Activated CD4-positive, alpha-beta T cell treated with anti-CD3 and anti-CD28 coated beads for 36 hours (primary cell): Measurements from ENCODE around the gene TXNRD3. TPM values are rescaled to one million over a fixed set of nuclear protein-coding genes. Genes with fewer than 3 reads are reported as not detected.
A peak's percentile ranks its signal among the peaks of the same experiment; 100 is the strongest.

Source experiments
- ATAC-seq: fragments of 200-7000 bp; cut with Tn5 transposase; one replicate; pipeline ENCODE4 v1.10.0; 2021; ENCODE audit warnings: mild to moderate bottlenecking, moderate library complexity
- CTCF ChIA-PET: fragments of 350-600 bp; sonication (Branson Sonifier 250); formaldehyde crosslinking; loops from one replicate; lab custom pipeline; 2021; ENCODE audit warnings: antibody characterized with exemption; lab: Charles Lee
- POLR2A ChIA-PET: fragments of 350-600 bp; sonication (Branson Sonifier 250); formaldehyde crosslinking; loops from one replicate; lab custom pipeline; 2021; ENCODE audit warnings: antibody characterized with exemption, inconsistent platforms; lab: Charles Lee
- DNase-seq: peaks from one replicate; pipeline ENCODE4 v3.0.0-alpha.2; 2020
- H3K27ac Mint-ChIP-seq: one replicate; pipeline ENCODE4 v1.8.0; 2021; ENCODE audit warnings: mixed read lengths
- H3K27me3 Mint-ChIP-seq: one replicate; pipeline ENCODE4 v1.8.0; 2021; ENCODE audit warnings: mixed read lengths
- H3K36me3 Mint-ChIP-seq: one replicate; pipeline ENCODE4 v1.8.0; 2021; ENCODE audit warnings: low read depth, mixed read lengths
- H3K4me1 Mint-ChIP-seq: one replicate; pipeline ENCODE4 v1.8.0; 2021; ENCODE audit warnings: mixed read lengths
- H3K4me3 Mint-ChIP-seq: one replicate; pipeline ENCODE4 v1.8.0; 2021; ENCODE audit warnings: mild to moderate bottlenecking, moderate library complexity, mixed read lengths
- H3K9me3 Mint-ChIP-seq: one replicate; pipeline ENCODE4 v1.8.0; 2021; ENCODE audit warnings: low read depth, mixed read lengths
- intact Hi-C, 2 experiments: fragments of 100-400 bp; cut with DNase I in 1 of 2; cut with micrococcal nuclease in 1 of 2; formaldehyde crosslinking; loops; one replicate each; pipeline versions ENCODE4 v1.14.2 to v1.15.1; 2022 to 2024; cut with DNase I, micrococcal nuclease
- total RNA-seq, 2 experiments: library from RNA; stranded (reverse); gene quantifications; one replicate each; pipeline ENCODE4 v1.2.3, GENCODE V29; 2021

The TXNRD3 gene
- total RNA-seq, 2 experiments from 2014 or later = 2.5 to 3.5 TPM

DNA sequence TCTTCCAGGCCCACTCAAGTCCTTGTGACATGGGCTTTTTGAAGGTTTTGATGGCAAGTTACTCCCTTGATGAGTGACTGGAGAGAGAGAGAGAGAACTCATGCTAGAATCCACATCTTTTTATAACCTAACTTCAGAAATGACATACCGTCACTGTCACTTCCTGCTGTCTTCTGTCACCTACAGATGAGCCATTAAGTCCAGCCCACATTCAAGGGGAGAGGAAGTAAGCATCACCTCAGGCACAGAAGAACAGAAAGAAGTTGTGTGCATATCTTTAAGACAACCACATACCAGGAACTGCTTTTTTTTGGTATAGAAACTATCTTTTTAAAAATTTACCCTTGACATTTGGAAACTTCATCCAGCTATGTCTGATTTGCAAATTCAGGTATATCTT, 16.6 kb upstream of the TXNRD3 start:
- Mint-ChIP-seq H3K27ac (no peak overlapping the region), H3K36me3 (no peaks in the 10 kb centered on the region), H3K27me3 (peaks cover 3% of the 10 kb centered on the region), H3K4me1 (peaks cover 5% of the 10 kb centered on the region), H3K4me3 (no peak overlapping the region), H3K9me3 (peaks cover 7% of the 10 kb centered on the region)
- POLR2A ChIA-PET = no interaction called here
- DNase-seq (no peak), ATAC-seq (peak; percentile 98)
- CTCF ChIA-PET = interaction anchor here (1.1 kb wide), 1 partner anchor 8 kb away, joined by 4 read pairs; no protein-coding TSS in a partner anchor
- intact Hi-C loops = loop anchor here in 1 of 2 experiments (1.0 kb wide), 1 partner anchor 814 kb away; no protein-coding TSS in a partner anchor

DNA sequence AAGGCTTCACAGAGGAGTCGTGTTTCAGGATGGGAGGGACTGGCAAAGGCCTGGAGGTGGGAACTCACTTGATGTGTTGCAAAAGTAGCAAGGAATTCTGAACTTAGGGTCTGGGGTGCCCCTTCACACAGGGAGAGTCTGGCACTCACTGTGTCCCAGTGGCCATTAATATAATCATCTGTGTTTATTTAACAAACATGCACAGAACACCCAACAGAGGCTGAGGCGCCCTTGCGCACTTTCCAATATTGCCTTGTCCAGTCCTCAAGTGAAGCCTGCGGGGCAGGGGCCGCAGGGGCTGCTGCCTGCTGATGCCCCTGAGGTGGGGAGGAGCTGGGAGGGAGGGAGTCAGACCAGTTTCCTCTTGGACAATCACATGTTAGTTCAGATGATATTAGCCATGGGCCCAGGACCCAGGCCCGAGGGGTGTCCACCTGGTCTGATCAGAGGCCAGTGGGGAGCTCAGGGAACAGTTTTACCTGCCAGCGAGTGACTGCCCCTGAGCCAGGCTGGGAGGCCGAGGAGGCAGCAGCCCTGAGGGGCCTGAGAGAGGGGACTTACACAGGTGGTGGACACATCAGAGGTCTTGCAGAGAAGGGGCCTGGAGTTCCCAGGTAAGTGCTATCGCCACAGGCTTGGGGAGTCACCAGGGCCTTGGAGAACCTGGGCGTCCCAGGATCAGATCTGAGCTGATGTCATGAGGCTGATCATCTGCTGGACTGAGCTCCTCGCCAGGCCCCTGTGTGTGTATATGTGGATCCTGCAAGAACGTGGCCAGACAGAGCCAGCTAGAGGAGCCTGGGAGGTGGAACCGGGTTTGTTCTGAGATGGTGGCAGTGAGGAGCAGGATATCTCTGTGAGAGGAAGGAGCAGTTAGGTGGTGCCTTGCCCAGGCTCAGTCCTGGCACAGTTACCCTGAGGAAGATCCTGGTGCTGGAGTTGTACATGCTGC, 13.8 kb upstream of the TXNRD3 start:
- no peak overlapping the region for H3K27ac Mint-ChIP-seq

DNA sequence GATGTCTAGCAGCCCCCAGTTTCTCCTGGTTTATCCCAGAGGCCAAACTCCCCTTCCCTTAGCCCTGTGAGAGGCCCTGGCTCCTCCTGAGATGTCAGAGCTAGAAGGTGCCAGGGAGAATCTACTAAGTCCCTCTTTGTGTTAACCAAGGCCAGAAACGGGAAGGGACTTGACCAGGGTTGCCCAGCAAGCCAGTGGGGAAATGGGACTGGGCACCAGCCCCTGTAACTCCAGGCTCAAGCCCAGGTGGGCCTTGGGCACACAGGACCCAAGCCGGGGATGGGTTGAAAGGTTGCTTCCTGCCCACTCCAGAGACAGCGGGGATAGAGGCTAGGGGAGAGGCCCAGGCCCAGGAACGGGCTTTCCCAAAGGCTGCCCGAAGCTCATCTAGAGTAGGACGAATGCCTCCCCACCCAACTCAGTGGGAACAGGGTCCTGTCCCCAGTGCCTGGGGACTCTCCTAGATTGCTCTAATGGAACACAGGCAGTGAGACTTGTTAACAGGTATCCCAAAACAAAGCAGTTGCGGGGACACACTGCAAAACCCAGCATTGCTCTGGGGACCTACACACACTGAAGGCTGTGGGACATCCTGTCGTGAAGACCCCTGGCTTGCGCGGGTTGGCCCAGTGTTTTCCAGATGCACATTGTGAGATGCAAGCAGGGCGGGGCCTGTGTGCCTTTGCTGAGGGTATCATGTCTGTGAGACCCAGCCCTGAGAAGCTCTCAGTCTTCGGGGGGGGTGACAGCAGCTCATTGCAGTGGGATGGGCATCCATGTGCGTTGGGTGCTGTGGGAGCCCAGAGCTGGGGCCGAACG, 12.9 kb upstream of the TXNRD3 start:
- intact Hi-C loops = no loop called here

More for the DNA sequence above, 13.8 kb upstream of the TXNRD3 start:
- intact Hi-C loops = no loop called here
- Mint-ChIP-seq H3K27me3 (no peaks in the 10 kb centered on the region), H3K36me3 (no peaks in the 10 kb centered on the region), H3K4me1 (peaks cover 5% of the 10 kb centered on the region), H3K9me3 (peaks cover 5% of the 10 kb centered on the region), H3K4me3 (no peak overlapping the region)
- CTCF ChIA-PET = interaction anchor here (1.2 kb wide), 1 partner anchor 15 kb away, joined by 4 read pairs; no protein-coding TSS in a partner anchor
- no peak for ATAC-seq
- DNase-seq = no peak
- POLR2A ChIA-PET = no interaction called here

DNA sequence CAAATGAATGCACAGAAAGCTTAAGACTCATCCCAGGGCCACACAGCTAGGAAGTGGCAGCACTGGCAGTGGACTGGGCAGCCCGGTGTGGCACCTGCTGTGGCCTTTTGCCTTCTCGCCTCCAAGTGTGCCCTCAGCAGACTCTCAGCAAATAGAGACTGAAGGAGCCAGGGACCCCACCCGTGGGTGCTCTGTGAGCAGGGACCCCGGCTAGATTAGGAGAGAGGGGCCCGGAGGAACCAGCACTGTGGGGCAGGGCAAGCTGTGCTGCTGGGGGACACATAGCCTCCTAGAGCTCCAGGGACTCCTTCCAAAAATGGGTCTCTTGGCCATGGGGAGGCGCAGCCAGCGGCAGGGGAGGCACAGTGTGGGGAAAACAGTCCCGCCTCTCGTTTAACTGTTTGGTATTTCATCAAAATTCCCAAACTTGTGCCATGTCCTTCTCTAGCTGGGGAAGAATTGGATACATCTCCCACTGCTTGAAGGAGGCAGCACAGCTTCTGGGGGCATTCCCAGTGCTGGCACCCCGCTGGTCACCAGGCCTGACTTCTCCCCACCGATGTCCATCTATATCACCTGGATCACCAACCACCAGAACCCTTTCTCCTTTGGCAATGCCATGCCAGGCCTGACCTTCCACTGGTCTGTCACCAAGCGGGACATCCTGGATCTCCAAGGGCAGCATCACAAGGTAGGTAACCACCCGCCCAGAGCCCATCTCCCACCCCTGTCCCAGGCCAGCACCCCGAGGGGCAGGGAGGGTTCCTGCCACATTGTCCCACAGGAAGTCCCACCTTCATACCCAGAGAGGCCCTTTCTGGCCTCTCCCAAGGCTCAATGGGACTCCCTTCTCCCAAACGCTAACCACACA, 12.0 kb upstream of the TXNRD3 start:
- POLR2A ChIA-PET = no interaction called here
- CTCF ChIA-PET = interaction anchor here (0.5 to 1.1 kb wide), 5 partner anchors 12 to 1226 kb away, joined by 3 to 4 read pairs (median 4); no protein-coding TSS in a partner anchor
- H3K27me3 Mint-ChIP-seq = peaks cover 1% of the 10 kb centered on the region
- no peak overlapping the region for H3K4me3 Mint-ChIP-seq
- DNase-seq = no peak
- ATAC-seq = no peak
- intact Hi-C loops = no loop called here
- peaks cover 5% of the 10 kb centered on the region for H3K4me1 Mint-ChIP-seq
- no peak overlapping the region for H3K27ac Mint-ChIP-seq
- no peaks in the 10 kb centered on the region for H3K36me3 Mint-ChIP-seq
- peaks cover 5% of the 10 kb centered on the region for H3K9me3 Mint-ChIP-seq

More for the DNA sequence above, 12.9 kb upstream of the TXNRD3 start:
- POLR2A ChIA-PET = no interaction called here
- Mint-ChIP-seq H3K36me3 (no peaks in the 10 kb centered on the region), H3K27me3 (no peaks in the 10 kb centered on the region), H3K27ac (no peak overlapping the region), H3K4me3 (no peak overlapping the region), H3K4me1 (peaks cover 5% of the 10 kb centered on the region), H3K9me3 (peaks cover 5% of the 10 kb centered on the region)
- ATAC-seq (no peak), DNase-seq (no peak)
- CTCF ChIA-PET = interaction anchor here (0.7 to 1.2 kb wide), 3 partner anchors 11 to 14 kb away, joined by 3 to 4 read pairs (median 4); no protein-coding TSS in a partner anchor

DNA sequence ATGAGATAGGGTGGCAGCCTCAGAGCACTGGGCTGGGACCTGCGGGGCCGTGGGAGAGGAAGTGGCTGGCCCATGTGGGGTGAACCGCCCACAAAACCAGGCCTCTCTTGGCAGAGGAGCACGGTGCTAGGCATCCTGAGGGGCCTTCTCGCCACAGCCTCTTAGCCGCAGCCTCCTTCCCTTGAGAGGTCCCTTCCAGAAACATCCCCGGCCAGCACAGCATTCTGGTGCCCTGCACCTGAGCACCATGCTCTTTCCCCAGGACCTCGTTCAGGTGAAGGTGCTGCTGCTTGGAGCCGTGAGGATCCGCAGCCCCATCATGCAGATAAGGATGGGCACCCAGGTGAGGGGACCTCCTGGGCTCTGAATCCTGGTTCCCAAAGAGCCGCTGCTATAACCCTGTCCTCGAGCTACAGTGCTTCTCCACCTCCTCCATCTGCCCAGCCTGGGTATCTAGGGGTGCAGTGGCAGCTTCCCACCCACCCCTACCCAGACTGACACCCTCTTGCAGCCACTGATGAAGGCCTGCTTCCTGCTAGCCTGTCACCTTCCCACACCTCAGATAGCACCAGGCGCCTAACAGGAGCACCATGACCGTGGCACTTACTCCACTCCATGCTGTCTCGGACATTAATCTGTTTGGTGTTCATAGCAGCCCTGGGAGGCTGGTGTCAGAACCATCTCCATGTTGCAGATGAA, 11.2 kb upstream of the TXNRD3 start:
- intact Hi-C loops = no loop called here
- DNase-seq (no peak), ATAC-seq (no peak)
- H3K4me1 Mint-ChIP-seq = peaks cover under 1% of the 10 kb centered on the region
- no peak overlapping the region for H3K27ac Mint-ChIP-seq
- no peak overlapping the region for H3K4me3 Mint-ChIP-seq
- POLR2A ChIA-PET = no interaction called here
- peaks cover 4% of the 10 kb centered on the region for H3K9me3 Mint-ChIP-seq
- peaks cover 2% of the 10 kb centered on the region for H3K27me3 Mint-ChIP-seq
- CTCF ChIA-PET = interaction anchor here (0.5 to 0.7 kb wide), 3 partner anchors 62 to 1226 kb away, joined by 3 to 4 read pairs (median 4); no protein-coding TSS in a partner anchor
- no peaks in the 10 kb centered on the region for H3K36me3 Mint-ChIP-seq

DNA sequence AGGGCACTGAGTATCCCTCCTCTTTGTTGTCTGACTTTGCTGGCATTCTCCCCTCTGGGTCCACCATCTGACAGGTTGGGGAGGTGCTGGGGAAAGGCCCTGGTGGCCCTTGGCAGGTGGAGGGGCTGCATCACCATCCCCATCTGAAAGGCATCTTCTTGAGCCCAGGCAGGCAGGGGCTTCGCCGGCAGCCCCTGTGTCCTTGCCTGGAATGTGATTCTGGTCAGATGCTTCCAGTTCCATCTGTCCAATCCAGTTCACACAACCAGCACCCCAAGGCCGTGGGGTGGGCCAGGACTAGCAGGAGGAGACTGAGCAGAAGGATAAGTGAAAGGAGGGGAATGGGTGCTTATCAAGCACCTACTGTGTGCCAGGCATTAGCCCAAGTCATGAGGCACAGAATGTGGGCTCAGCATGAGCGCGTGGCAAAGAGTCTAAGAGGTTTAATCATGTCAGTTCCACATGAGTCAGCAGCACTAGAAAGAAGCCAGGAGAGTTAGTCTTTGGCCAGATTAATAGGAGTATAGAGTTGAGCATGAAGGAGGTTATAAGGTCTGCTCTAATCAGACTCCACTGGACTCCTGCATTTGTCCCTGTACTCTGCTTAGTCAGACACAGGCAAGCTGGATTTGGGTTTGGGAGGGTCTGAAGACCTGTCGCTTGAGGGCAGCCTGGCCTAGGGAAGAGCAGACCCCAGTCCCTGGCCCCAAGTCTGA, 10.5 kb upstream of the TXNRD3 start:
- DNase-seq (no peak), ATAC-seq (no peak)
- intact Hi-C loops = no loop called here
- Mint-ChIP-seq H3K9me3 (no peaks in the 10 kb centered on the region), H3K36me3 (no peaks in the 10 kb centered on the region), H3K27me3 (peaks cover 2% of the 10 kb centered on the region), H3K4me1 (no peaks in the 10 kb centered on the region), H3K4me3 (no peak overlapping the region), H3K27ac (no peak overlapping the region)
- POLR2A ChIA-PET = no interaction called here
- CTCF ChIA-PET = no interaction called here

DNA sequence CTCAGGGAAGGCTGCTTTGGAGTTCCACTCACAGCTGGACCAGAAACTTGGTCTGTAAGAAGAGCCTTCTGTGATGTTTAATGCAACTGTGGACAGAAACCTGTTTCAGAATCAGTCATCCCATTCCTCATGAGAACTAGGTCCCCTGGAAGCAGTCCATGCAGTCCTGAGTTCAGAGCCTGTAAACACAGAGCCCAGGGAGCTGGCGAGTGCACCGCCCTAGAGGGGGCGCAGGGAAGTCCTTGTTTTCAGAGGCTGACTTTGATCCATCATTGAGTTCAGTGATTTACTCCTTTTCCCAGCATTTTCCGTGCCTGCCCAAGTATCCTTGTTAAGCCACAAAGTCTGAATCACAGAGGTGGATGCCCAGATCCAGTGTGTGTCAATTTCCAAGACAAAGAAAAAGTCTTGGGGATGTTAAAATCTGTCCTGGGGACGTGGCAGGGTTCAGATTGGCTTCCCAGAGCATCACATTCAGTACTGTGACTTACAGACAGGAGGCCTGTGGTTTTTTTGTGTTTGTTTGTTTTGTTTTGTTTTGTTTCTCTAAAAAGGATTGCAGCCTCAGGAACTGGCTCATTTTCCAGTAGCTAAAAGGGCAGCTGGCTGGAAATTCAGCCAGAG, 9.8 kb upstream of the TXNRD3 start:
- no peaks in the 10 kb centered on the region for H3K36me3 Mint-ChIP-seq
- no peak for DNase-seq
- no peak overlapping the region for H3K4me3 Mint-ChIP-seq
- H3K27me3 Mint-ChIP-seq = peaks cover 3% of the 10 kb centered on the region
- POLR2A ChIA-PET = no interaction called here
- ATAC-seq = no peak
- no peak overlapping the region for H3K27ac Mint-ChIP-seq
- H3K9me3 Mint-ChIP-seq = no peaks in the 10 kb centered on the region
- intact Hi-C loops = no loop called here
- no peaks in the 10 kb centered on the region for H3K4me1 Mint-ChIP-seq
- CTCF ChIA-PET = interaction anchor here (0.8 kb wide), 1 partner anchor 14 kb away, joined by 4 read pairs; no protein-coding TSS in a partner anchor

DNA sequence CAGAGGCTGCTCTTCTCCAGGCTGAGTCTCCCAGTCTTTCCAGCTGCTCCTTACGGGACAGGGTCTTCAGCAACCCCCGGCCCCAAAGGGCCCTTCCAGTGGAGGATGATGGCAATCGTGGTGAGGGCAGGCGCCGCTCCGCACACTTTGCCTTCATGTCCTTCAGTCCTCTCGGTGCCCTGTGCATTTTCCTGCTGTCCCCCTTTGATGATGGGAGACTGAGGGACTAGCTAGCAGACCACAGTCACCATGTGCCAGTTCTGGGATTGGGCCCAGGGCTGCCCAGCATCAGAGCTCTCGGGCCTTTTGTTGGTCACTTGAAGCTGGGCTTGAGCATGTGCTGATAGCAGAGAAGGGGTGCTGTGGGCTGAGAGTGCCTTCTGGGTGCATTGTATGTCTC, 8.8 kb upstream of the TXNRD3 start:
- ATAC-seq = no peak
- Mint-ChIP-seq H3K36me3 (no peaks in the 10 kb centered on the region), H3K4me3 (no peak overlapping the region), H3K27ac (no peak overlapping the region), H3K27me3 (peaks cover 3% of the 10 kb centered on the region), H3K4me1 (no peaks in the 10 kb centered on the region), H3K9me3 (no peaks in the 10 kb centered on the region)
- no peak for DNase-seq
- ChIA-PET POLR2A (no interaction called here), CTCF (interaction anchor here (0.8 kb wide), 1 partner anchor 15 kb away, joined by 4 read pairs; no protein-coding TSS in a partner anchor)
- intact Hi-C loops = no loop called here

DNA sequence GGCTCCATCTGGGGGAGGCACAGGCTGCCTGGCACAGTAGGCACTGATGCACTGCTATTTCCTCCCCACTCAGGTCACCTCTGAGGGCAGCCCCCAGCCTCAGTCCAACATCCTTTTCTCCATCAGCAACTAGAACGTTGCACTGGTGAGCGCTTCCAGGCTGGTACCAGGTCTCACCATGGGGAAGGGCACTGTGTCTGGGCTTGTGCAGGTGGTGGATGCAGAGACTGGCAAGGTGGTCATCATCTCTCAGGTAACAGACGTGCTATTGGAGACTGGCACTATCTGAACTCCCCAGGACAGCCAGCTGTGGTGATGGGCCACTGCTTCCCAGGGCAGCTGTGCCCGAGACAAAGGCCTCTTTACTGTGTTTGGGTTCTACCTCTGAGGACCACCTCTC, 8.3 kb upstream of the TXNRD3 start:
- Mint-ChIP-seq H3K27ac (no peak overlapping the region), H3K27me3 (peaks cover 3% of the 10 kb centered on the region), H3K4me1 (no peaks in the 10 kb centered on the region), H3K4me3 (no peak overlapping the region), H3K9me3 (no peaks in the 10 kb centered on the region), H3K36me3 (no peaks in the 10 kb centered on the region)
- DNase-seq = no peak
- intact Hi-C loops = no loop called here
- ChIA-PET CTCF (no interaction called here), POLR2A (no interaction called here)
- no peak for ATAC-seq
